Measurements from ENCODE around the gene WDR87. TPM values are rescaled to one million over a fixed set of nuclear protein-coding genes. Genes with fewer than 3 reads are reported as not detected.

Gene WDR87
- total RNA-seq, 1 experiment from 2014 or later, result not detected

DNA sequence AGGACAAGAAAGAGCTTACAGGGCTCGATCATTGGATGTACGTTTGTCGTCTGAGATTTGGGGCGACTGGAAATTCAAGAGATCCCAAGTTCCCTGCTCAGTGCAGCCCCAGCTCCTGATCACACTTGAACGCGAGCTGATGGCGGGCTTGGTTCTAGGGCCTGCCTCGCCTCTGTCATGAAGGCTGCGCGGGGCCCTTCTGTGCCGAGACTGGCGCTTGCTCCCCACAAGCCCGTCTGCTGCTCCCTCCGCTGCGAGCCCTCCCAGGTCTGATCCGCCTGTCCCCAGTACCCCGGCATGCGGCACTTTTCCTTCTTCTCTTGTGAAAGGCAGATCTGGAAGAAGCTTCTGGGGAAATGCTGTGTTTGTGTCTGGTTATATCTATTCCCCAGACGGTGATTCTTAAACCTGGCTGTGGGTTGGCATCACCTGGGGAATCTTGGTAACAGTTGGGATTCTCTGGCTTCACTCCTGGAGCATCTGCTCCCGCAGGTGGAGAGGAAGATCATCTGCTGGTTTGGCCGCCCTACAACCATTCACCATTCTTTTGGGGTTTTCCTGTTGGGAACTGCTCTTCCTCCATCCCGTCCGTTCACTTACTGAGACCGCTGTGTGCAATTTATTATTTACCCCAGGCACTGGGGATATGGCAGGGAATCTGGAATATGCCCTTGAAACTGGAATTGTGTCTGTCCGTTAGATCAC lies 44.2 kb upstream of the WDR87 start:
- CTCF ChIA-PET, result no interaction called here
- no TSS peak for BruUV-seq (replicated peaks)
- intact Hi-C loops (cut with micrococcal nuclease; ENCODE audit: unreplicated experiment), result no loop called here

GRCh38 chr19:37948362-37948761 lies 42.0 kb upstream of the WDR87 start:
- TF ChIP-seq CTCF (conservative IDR thresholded peaks at IDR 0.05), result no peak
- no peak for TF ChIP-seq EZH2 (IDR thresholded peaks at IDR 0.05; ENCODE audit: low read depth)
- no peaks in the 10 kb centered on the region for H3K9me2 ChIP-seq (ENCODE audit: insufficient read depth)
- no peaks in the 10 kb centered on the region for H3K27me3 ChIP-seq (ENCODE audit: insufficient read depth, low read depth)
- H3K4me3 ChIP-seq, result no peak overlapping the region
- H4K20me1 ChIP-seq (ENCODE audit: insufficient read depth), result no peaks in the 10 kb centered on the region
- H3K4me2 ChIP-seq, result no peak overlapping the region
- no peak overlapping the region for H2AFZ ChIP-seq
- peaks cover 60% of the 10 kb centered on the region for H3K79me2 ChIP-seq (ENCODE audit: low read depth)
- BruUV-seq (replicated peaks), result no TSS peak
- H3K27ac ChIP-seq, result peak overlapping the region; percentile 42
- ChIA-PET CTCF (no interaction called here), POLR2A (ENCODE audit: unreplicated experiment) (no interaction called here)
- H3K9me3 ChIP-seq (ENCODE audit: insufficient read depth, low read depth), result no peaks in the 10 kb centered on the region
- peak in 1 of 2 experiments; percentile 43 for DNase-seq
- no peaks in the 10 kb centered on the region for H3K36me3 ChIP-seq (ENCODE audit: low read depth)
- intact Hi-C loops (cut with micrococcal nuclease; ENCODE audit: unreplicated experiment), result no loop called here
- peaks cover 22% of the 10 kb centered on the region for H3K4me1 ChIP-seq (replicated peaks; ENCODE audit: insufficient read depth)
- H3F3A ChIP-seq (ENCODE audit: insufficient read depth, low read depth), result peaks cover 9% of the 10 kb centered on the region; the same call in 1 of the 2 replicates

More for the DNA sequence above, 44.2 kb upstream of the WDR87 start:
- Histone ChIP-seq H3K9me2 (ENCODE audit: insufficient read depth) (no peaks in the 10 kb centered on the region), H3K4me1 (replicated peaks; ENCODE audit: insufficient read depth) (peaks cover 29% of the 10 kb centered on the region), H3K9me3 (ENCODE audit: insufficient read depth, low read depth) (no peaks in the 10 kb centered on the region), H3K79me2 (ENCODE audit: low read depth) (peaks cover 53% of the 10 kb centered on the region), H3F3A (ENCODE audit: insufficient read depth, low read depth) (peaks cover 9% of the 10 kb centered on the region; the same call in 1 of the 2 replicates), H3K36me3 (ENCODE audit: low read depth) (no peaks in the 10 kb centered on the region), H4K20me1 (ENCODE audit: insufficient read depth) (no peaks in the 10 kb centered on the region), H3K4me3 (no peak overlapping the region), H3K4me2 (no peak overlapping the region), H3K27me3 (ENCODE audit: insufficient read depth, low read depth) (no peaks in the 10 kb centered on the region), H3K27ac (no peak overlapping the region), H2AFZ (no peak overlapping the region)
- DNase-seq, result no peak
- POLR2A ChIA-PET (ENCODE audit: unreplicated experiment), result interaction anchor here (0.6 kb wide), 1 partner anchor 19 kb away, joined by 5 read pairs; no protein-coding TSS in a partner anchor
- TF ChIP-seq CTCF (conservative IDR thresholded peaks at IDR 0.05) (no peak), EZH2 (IDR thresholded peaks at IDR 0.05; ENCODE audit: low read depth) (no peak)

DNA sequence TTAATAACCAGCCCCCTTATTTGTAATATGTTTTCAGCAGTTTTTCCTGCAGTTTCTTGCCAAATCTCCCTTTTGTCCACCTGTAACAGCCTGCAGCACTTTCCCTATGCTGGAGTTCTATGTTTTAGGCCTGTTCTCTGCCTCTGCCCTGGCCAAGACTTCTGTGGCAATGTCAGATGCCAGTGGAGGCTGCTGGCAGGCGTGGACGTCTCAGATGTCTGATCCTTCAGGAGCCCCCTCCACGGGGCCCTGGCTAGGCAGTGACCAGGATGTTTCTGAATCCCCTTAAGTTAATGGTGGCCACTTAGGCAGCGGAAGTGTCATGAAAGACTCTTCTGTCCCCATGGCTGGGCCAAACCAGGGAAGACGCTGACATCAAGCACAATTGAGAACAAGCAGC lies 41.4 kb upstream of the WDR87 start:
- DNase-seq, result no peak
- no peak overlapping the region for H2AFZ ChIP-seq
- no peaks in the 10 kb centered on the region for H3K36me3 ChIP-seq (ENCODE audit: low read depth)
- peaks cover 60% of the 10 kb centered on the region for H3K79me2 ChIP-seq (ENCODE audit: low read depth)
- H3K4me3 ChIP-seq, result no peak overlapping the region
- intact Hi-C loops (cut with micrococcal nuclease; ENCODE audit: unreplicated experiment), result no loop called here
- peaks cover 20% of the 10 kb centered on the region for H3K4me1 ChIP-seq (replicated peaks; ENCODE audit: insufficient read depth)
- no peak for TF ChIP-seq CTCF (conservative IDR thresholded peaks at IDR 0.05)
- TF ChIP-seq EZH2 (IDR thresholded peaks at IDR 0.05; ENCODE audit: low read depth), result no peak
- H3K9me2 ChIP-seq (ENCODE audit: insufficient read depth), result no peaks in the 10 kb centered on the region
- no peak overlapping the region for H3K4me2 ChIP-seq
- no TSS peak for BruUV-seq (replicated peaks)
- POLR2A ChIA-PET (ENCODE audit: unreplicated experiment), result no interaction called here
- H3K9me3 ChIP-seq (ENCODE audit: insufficient read depth, low read depth), result no peaks in the 10 kb centered on the region
- H4K20me1 ChIP-seq (ENCODE audit: insufficient read depth), result no peaks in the 10 kb centered on the region
- CTCF ChIA-PET, result no interaction called here
- H3K27me3 ChIP-seq (ENCODE audit: insufficient read depth, low read depth), result no peaks in the 10 kb centered on the region
- H3K27ac ChIP-seq, result peak overlapping the region; percentile 42
- H3F3A ChIP-seq (ENCODE audit: insufficient read depth, low read depth), result peaks cover 9% of the 10 kb centered on the region; the same call in 1 of the 2 replicates

All from PC-9 (cell line).